Activated T-cell treated with anti-CD3 and anti-CD28 coated beads, Interleukin-2, amount 50 U/mL, for 4 hours (primary cell): ENCODE data around the gene DLG2. TPM values are rescaled to one million over a fixed set of nuclear protein-coding genes. Genes with fewer than 3 reads are reported as not detected.

ENCODE experiments used
- ATAC-seq, 2 donors: fragments of 200-7000 bp; cut with Tn5 transposase; one replicate each; pipeline ENCODE4 v1.10.0; 2021
- DNase-seq: peaks from one replicate; pipeline ENCODE4 v3.0.0-alpha.2; 2020
- H3K27me3 Mint-ChIP-seq: one replicate; pipeline ENCODE4 v1.8.0; 2021; ENCODE audit warnings: low read depth, mixed read lengths
- H3K36me3 Mint-ChIP-seq: one replicate; pipeline ENCODE4 v1.8.0; 2022; ENCODE audit warnings: mixed read lengths; ENCODE audit not compliant: insufficient read depth
- H3K4me1 Mint-ChIP-seq: one replicate; pipeline ENCODE4 v1.8.0; 2021; ENCODE audit warnings: low read depth, mixed read lengths
- H3K4me3 Mint-ChIP-seq: one replicate; pipeline ENCODE4 v1.8.0; 2021; ENCODE audit warnings: mild to moderate bottlenecking, moderate library complexity, mixed read lengths
- H3K9me3 Mint-ChIP-seq: one replicate; pipeline ENCODE4 v1.8.0; 2021; ENCODE audit warnings: mixed read lengths
- total RNA-seq, 3 donors: library from RNA; stranded (reverse); gene quantifications; one replicate each; pipeline ENCODE4 v1.2.1, GENCODE V29; 2021

The DLG2 gene
- total RNA-seq, 3 donors from 2014 or later, result 0.54 to 1.3 (median 0.58) TPM

DNA sequence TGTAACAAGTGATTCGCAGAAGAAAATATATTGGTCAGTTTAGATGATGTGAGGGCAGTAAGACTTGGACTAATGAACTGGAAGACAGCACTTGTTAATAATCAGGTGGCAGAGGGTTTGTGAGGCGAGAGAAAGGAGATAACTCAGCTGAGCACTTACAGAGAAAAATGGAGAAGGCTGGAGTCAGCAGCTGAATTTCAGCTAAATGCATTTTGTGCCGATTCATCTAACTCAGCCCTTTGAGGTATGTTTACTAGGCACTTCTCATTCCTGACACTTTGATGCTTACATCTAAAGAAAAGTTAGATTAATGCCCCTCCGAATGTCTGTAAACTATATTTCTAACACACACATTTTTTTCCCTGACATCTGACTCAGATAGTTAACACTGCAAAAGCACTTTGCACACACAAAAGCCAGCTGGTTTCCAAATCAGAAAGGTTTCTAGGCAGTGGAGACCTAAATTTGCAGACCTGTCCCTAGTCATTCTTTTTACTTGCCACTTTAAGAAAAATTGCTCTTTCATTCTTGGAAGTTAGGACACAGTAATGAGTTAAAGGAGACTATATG, 1481.4 kb downstream of the DLG2 start:
- ATAC-seq (no peak), DNase-seq (no peak)
- Mint-ChIP-seq H3K4me1 (no peaks in the 10 kb centered on the region), H3K4me3 (no peak overlapping the region), H3K27me3 (no peaks in the 10 kb centered on the region), H3K36me3 (no peaks in the 10 kb centered on the region), H3K9me3 (peaks cover 15% of the 10 kb centered on the region)

GRCh38 chr11:84144531-84144930, 1482.6 kb downstream of the DLG2 start:
- DNase-seq (no peak), ATAC-seq (no peak)
- no peaks in the 10 kb centered on the region for H3K27me3 Mint-ChIP-seq
- H3K36me3 Mint-ChIP-seq, result no peaks in the 10 kb centered on the region
- H3K4me3 Mint-ChIP-seq, result no peak overlapping the region
- peaks cover 15% of the 10 kb centered on the region for H3K9me3 Mint-ChIP-seq
- no peaks in the 10 kb centered on the region for H3K4me1 Mint-ChIP-seq

GRCh38 chr11:84142411-84142810, 1484.7 kb downstream of the DLG2 start:
- Mint-ChIP-seq H3K9me3 (peaks cover 12% of the 10 kb centered on the region), H3K4me3 (no peak overlapping the region), H3K4me1 (no peaks in the 10 kb centered on the region), H3K36me3 (no peaks in the 10 kb centered on the region), H3K27me3 (no peaks in the 10 kb centered on the region)
- ATAC-seq (no peak), DNase-seq (no peak)

- no peak for DNase-seq
- Mint-ChIP-seq H3K4me3 (no peak overlapping the region), H3K9me3 (peaks cover 12% of the 10 kb centered on the region), H3K4me1 (no peaks in the 10 kb centered on the region), H3K27me3 (no peaks in the 10 kb centered on the region), H3K36me3 (no peaks in the 10 kb centered on the region)
- ATAC-seq, result no peak
These were observed 1486.6 kb downstream of the DLG2 start for GRCh38 chr11:84140386-84141169.

DNA sequence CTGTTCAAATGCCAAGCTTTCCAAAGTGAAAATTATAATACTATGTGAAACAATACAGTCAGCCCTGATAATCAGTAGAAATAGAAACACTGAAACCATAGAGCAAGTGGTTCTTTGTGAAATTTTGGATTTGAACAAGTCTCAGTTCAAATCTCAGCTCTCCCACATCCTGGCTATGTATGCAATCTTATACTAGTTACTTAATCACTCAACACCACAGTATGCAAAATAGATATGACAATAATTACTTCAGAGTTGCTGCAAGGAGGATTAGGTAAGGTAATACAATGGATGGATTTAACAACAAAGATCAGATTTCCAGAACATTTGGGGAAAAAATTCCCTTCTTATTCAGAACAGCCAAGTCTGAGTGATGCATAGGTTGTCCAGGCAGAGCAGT, 1489.2 kb downstream of the DLG2 start:
- ATAC-seq, result no peak
- Mint-ChIP-seq H3K27me3 (no peaks in the 10 kb centered on the region), H3K9me3 (peaks cover 11% of the 10 kb centered on the region), H3K4me1 (no peaks in the 10 kb centered on the region), H3K36me3 (no peaks in the 10 kb centered on the region), H3K4me3 (no peak overlapping the region)
- no peak for DNase-seq

- Mint-ChIP-seq H3K4me1 (no peaks in the 10 kb centered on the region), H3K4me3 (no peak overlapping the region), H3K36me3 (no peaks in the 10 kb centered on the region), H3K27me3 (no peaks in the 10 kb centered on the region), H3K9me3 (peaks cover 6% of the 10 kb centered on the region)
- no peak for DNase-seq
- no peak for ATAC-seq
These were observed 1489.6 kb downstream of the DLG2 start for GRCh38 chr11:84137505-84137904.

DNA sequence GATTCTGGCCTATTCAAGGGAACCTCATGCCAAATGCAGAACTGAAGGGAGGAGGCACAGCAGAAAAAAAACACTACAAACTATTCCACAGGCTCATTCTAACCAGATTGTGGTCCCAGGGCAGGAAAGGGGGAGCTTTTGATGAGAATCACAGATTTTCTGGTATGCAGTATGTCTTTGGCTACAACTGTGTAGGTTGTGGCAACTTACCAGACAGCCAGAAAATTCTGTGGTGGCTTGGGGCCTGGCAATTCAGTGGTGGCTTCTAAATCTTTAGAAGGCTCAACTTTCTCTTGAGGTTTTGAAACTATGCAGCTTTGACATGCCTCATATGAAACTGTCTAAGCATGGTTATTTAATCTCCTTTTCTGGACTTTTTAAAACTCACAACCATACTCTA, 1490.2 kb downstream of the DLG2 start:
- H3K27me3 Mint-ChIP-seq, result no peaks in the 10 kb centered on the region
- H3K9me3 Mint-ChIP-seq, result peaks cover 4% of the 10 kb centered on the region
- DNase-seq (no peak), ATAC-seq (no peak)
- no peak overlapping the region for H3K4me3 Mint-ChIP-seq
- no peaks in the 10 kb centered on the region for H3K36me3 Mint-ChIP-seq
- no peaks in the 10 kb centered on the region for H3K4me1 Mint-ChIP-seq

DNA sequence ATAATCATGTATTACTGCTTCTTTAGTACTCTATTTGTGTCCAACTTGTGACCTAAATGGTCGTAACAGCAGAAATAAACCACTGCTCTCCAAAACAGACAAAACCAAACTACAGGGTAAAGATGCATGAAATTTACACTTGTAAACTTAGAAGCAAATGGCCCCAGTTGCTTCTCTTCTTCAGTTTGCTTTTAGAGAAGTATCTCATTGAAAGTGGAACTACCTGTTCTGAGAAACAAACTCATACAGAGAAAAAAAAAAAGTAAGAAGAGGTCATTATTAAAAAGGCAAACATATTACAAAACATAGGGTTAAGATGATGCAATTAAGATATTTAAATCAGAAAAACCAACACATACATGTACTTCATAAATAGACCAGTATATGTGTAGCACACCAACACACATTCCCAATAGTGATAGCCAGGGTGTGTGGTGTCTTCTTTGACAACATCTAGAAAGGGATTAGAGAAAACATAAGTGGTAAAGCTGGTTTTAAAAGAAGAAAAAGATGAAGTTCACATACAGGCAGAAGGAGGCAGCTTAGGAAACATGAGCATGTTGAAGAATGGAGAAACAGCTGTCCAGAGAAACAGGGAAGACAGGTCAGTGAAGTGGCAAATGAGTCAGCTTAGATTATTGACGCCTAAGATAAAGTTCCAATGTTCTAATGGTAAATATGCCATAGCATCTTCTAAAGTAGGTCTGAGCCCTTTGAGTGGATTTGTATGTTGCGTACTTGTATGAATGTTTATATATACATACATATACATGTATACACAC, 1496.3 kb downstream of the DLG2 start:
- Mint-ChIP-seq H3K27me3 (no peaks in the 10 kb centered on the region), H3K4me1 (no peaks in the 10 kb centered on the region), H3K9me3 (peaks cover 7% of the 10 kb centered on the region), H3K36me3 (no peaks in the 10 kb centered on the region), H3K4me3 (no peak overlapping the region)
- ATAC-seq (no peak), DNase-seq (no peak)

GRCh38 chr11:84129961-84130576, 1497.1 kb downstream of the DLG2 start:
- Mint-ChIP-seq H3K27me3 (no peaks in the 10 kb centered on the region), H3K4me1 (no peaks in the 10 kb centered on the region), H3K4me3 (no peak overlapping the region), H3K9me3 (peaks cover 4% of the 10 kb centered on the region), H3K36me3 (no peaks in the 10 kb centered on the region)
- ATAC-seq, result no peak
- no peak for DNase-seq

GRCh38 chr11:84128840-84129239, 1498.3 kb downstream of the DLG2 start:
- H3K9me3 Mint-ChIP-seq, result peaks cover 7% of the 10 kb centered on the region
- no peak overlapping the region for H3K4me3 Mint-ChIP-seq
- DNase-seq, result no peak
- H3K27me3 Mint-ChIP-seq, result no peaks in the 10 kb centered on the region
- no peaks in the 10 kb centered on the region for H3K4me1 Mint-ChIP-seq
- no peak for ATAC-seq
- H3K36me3 Mint-ChIP-seq, result no peaks in the 10 kb centered on the region

DNA sequence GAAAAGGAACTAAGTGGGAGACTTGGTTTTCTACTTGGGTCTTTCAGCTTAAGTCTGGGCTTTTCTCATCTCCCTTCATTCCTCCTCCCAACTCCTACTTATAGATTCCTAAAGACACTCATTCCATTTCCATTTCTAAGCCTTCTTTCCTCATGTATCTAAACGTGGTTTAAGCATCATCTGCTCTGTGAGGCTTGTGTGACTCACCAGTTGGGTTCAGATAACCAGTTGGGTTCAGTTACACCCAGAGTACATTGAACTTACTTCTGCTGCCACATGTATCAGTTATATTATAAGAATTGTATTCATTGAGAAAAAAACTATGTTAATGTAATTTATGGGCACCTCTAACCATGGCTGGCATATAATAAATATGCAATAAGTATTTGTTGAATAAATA, 1509.8 kb downstream of the DLG2 start:
- Mint-ChIP-seq H3K9me3 (peaks cover 15% of the 10 kb centered on the region), H3K27me3 (no peaks in the 10 kb centered on the region), H3K36me3 (no peaks in the 10 kb centered on the region), H3K4me1 (no peaks in the 10 kb centered on the region), H3K4me3 (no peak overlapping the region)
- DNase-seq (no peak), ATAC-seq (no peak)

- no peaks in the 10 kb centered on the region for H3K4me1 Mint-ChIP-seq
- no peaks in the 10 kb centered on the region for H3K36me3 Mint-ChIP-seq
- H3K9me3 Mint-ChIP-seq, result peaks cover 4% of the 10 kb centered on the region
- no peak overlapping the region for H3K4me3 Mint-ChIP-seq
- DNase-seq (no peak), ATAC-seq (no peak)
- no peaks in the 10 kb centered on the region for H3K27me3 Mint-ChIP-seq
These were observed 1520.6 kb downstream of the DLG2 start for GRCh38 chr11:84106541-84106940.

DNA sequence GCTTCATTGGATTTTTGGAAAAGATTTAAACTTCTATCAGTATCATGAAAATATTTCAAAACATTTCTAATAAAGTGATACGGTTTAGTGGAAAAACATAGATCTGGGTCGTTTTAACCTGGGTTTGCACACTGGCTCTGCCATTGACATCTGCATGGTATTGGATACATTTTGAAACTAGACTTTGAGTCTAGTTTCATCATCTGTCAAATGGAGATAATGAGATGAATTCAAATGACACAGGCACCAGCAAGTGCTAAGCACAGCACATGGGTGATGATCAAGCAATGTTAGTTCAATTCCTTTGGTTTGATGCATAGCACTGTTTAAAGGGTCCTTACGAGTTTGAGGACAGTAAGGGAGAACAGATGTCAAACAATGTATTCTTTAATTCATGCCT, 1522.0 kb downstream of the DLG2 start:
- Mint-ChIP-seq H3K4me3 (no peak overlapping the region), H3K36me3 (no peaks in the 10 kb centered on the region), H3K27me3 (no peaks in the 10 kb centered on the region), H3K9me3 (no peaks in the 10 kb centered on the region), H3K4me1 (no peaks in the 10 kb centered on the region)
- ATAC-seq (no peak), DNase-seq (no peak)

- Mint-ChIP-seq H3K4me1 (no peaks in the 10 kb centered on the region), H3K27me3 (no peaks in the 10 kb centered on the region), H3K9me3 (no peaks in the 10 kb centered on the region), H3K36me3 (no peaks in the 10 kb centered on the region), H3K4me3 (no peak overlapping the region)
- no peak for ATAC-seq
- no peak for DNase-seq
These were observed 1524.0 kb downstream of the DLG2 start for GRCh38 chr11:84103096-84103495.
